GM21367 (cell line): ENCODE data around the gene C17orf78.
"Not testable (repeated sequence)": the region's sequence is repeated elsewhere in the genome, so short reads cannot be mapped to it uniquely, and the experiment has no call there.

Source experiments
- ATAC-seq: cut with Tn5 transposase; IDR thresholded peaks from one replicate; pipeline ENCODE4 v1.9.1; 2021; ENCODE audit not compliant: unreplicated experiment

The C17orf78 gene

DNA sequence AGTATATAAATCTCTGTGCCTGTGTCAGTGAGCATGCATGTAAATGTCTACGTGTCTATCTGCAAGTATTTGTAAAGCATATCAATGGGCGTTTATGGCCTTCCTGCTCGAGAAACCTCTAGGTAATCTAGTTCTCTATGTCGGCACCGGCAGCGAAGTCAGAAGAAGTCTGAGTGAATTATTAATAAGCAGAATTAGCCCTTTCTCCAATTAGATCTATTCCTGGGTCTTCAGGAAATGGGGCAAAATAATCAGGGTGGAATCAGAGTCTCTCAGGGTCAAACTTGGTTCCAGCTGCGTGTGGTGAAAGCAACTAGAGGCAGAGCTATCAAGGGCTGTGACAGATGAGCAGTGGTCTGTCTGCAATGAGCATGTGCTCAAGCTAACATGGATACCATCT is at the start of gene C17orf78:
TSS of gene C17orf78 (plus strand) at position 280 of the 400 bp plus-strand sequence. CDS start at position 388, 108 bp downstream.
- ATAC-seq = no peak

DNA sequence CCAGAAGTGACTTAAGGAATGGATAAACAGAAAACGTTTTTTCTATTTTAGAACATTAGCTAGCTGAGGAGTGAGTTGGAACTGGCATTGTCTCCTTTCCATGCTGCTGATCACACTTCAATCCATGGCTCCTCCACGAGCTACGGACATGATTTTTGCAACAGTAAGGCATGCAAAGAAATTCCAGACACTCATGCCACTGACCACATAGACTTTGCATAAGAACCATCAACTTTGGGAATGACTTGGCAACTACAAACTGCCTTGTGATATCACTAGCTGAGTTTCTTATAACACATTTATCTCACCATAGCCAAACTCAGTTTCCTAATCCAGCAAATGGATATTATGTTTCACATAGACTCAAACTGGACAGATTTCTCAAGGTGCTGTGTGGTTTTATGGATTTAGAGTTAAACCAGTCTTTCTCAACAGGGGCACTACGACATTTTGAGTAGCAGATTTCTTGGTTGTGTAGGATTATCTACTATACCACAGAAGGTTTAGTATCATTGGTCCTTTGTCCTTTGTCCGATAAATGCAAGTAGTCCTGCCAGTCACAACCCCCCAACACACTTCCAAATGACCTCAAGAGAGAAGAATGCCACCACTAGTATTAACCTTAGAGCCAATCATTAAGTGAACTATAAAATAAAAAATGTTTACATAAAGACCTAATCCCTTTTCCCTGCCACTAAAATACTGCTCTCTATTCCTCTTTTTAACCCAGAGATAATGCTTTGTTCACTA is 48.3 kb upstream of the C17orf78 start:
- ATAC-seq = no peak

GRCh38 chr17:37338847-37339246 is 36.9 kb upstream of the C17orf78 start:
- no peak for ATAC-seq

- ATAC-seq = no peak
These were observed 36.5 kb upstream of the C17orf78 start for GRCh38 chr17:37339321-37339720.

DNA sequence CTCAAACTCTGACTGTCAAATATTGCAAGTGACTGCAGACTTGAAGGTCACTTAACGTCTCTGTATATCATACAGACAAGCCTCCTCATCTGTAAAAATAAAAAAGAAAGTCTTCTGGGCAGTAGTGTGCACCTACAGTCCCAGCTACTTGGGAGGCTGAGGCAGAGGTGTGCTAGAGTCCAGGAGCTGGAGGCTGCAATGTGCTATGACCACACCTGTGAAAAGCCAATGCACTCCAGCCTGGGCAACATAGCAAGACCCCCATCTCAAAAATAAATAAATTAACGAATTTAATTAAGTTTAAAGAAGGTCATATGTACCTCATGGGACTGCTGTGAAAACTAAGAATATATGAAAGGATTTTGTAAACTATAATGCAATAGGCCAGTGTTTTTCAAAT is 35.0 kb upstream of the C17orf78 start:
- no peak for ATAC-seq

DNA sequence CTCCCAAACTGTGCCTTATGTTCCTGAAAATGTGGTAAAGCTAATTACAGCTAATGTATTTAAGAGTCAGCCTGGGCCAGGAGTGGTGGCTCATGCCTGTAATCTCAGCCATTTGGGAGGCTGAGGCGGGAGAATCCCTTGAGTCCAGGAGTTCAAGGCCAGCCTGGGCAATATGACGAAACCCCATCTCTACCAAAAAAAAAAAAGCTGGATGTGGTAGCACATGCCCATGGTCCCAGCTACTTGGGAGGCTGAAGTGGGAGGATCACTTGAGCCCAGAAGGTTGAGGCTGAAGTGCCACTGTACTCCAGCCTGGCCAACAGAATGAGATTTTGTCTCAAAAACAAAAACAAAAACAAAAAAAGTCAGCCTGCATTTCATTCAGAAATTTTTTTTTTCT is 33.2 kb upstream of the C17orf78 start:
- ATAC-seq = no peak

DNA sequence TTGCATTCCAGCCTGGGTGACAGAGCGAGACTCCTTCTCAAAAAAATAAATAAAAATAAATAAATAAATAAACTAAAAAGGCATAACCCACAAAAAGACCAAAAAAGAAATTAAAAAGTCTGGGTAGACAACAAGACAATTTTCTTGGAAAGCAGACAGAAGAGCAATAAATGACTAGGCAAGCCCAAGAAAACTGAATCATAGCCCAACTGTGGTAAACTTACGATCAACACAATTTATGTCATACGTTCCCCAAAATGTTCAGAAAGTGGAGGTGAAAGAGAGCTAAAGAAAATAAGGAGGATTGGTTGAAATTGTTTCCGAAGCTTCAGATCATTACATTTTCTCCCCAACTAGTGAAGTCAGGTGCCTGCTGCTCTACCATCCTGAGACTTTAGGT is 31.3 kb upstream of the C17orf78 start:
- ATAC-seq = no peak

GRCh38 chr17:37346863-37347402 is 28.9 kb upstream of the C17orf78 start:
- not testable (repeated sequence) for ATAC-seq

GRCh38 chr17:37356796-37357569 is 18.8 kb upstream of the C17orf78 start:
- ATAC-seq = not testable (repeated sequence)

DNA sequence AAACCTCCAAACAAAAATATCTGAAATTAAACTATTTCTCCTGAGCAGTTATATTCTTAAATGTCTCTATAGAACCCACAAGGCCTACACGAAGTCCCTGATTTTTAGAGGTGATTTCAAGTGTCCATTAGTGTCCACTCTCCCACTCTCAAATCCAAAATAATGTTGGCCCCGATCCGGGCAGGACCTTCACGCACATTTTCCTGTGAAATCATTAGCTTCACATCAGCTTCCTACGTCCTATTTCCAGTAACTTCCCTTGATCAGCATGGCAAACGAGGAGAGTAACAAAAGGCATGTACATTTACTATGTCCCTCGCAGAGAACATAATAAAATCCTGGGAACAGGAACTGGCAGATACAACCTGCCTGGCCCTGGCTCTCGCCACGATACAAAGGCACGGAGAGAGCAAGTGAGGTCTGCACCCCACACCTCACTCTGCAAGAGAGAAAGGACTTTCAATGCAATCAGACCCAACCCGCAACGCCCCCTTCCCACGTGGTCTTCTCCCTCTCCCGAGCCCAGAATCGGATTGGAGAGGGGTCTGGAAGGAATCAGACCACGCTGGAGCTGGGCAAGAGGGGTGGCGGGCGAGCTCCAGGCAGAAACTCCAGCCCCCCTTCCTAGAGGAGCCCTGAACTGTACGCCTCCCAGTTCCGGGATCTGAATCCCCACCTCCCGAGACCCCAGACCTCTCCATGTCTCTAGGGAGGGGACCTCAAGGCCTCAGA is 17.5 kb upstream of the C17orf78 start:
- ATAC-seq = peak; percentile 15

DNA sequence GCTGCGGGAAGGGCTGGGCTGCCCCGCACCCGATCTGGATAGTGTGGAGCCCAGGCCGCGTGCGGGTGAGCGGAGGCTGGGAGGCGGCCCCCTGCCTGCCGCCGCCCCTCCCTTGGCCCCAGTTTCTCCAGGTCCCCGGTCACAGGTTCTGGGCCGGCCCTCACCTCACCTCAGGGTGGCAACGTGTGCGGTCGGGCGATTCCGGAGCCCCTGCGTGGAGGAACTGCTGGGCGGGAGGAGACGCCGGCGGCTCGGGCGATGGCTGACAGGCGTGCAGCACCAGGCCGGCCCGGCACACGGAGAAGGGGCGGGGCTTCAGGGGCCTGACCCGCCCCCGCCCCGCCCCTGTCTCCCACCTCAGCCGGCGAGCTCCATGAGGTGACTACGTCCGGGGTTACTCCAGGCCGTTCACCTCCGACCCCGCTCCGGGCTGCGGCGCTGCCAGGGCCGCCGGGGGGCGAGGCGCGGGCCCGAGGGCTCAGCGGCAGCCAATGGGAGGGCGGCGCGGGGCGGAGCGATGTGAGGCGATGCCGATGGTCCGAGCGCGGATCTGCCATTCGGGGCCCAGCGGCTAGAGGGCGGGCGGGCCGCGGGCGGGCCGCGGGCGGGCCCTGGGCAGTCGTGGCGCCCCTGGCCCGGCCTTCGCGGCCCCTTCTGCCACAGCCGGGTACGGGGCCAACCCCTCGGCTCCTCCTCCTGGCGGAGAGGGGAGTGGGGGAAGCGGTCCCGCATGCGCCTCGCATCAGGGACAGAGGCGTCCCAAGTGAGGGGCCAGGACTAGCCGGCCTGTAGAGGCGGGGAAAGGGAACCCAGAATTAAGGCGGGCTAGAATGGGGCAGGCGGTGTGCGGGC is 16.7 kb upstream of the C17orf78 start:
- peak; percentile 80 for ATAC-seq

GRCh38 chr17:37359682-37360188 is 16.1 kb upstream of the C17orf78 start:
- ATAC-seq = no peak

GRCh38 chr17:37360632-37361031 is 15.2 kb upstream of the C17orf78 start:
- no peak for ATAC-seq

DNA sequence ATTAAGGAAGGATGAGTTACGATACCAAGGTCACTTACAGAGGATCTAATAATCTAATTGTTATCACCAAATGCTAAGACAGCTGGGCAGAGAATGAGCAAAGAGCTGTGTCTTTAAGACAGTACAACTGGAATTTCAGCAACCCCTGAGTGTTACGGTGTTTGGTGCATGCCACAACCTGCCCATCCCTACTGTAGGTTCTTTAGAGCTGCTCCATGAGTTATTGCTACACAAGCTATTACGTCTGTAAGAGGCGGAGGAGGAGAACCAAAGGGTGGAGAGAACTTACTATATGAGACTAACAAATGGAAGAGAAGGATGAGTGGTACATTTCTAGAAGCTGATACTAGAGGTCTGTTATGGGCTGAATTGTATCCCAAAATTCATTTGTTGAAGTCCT is 14.2 kb upstream of the C17orf78 start:
- no peak for ATAC-seq

DNA sequence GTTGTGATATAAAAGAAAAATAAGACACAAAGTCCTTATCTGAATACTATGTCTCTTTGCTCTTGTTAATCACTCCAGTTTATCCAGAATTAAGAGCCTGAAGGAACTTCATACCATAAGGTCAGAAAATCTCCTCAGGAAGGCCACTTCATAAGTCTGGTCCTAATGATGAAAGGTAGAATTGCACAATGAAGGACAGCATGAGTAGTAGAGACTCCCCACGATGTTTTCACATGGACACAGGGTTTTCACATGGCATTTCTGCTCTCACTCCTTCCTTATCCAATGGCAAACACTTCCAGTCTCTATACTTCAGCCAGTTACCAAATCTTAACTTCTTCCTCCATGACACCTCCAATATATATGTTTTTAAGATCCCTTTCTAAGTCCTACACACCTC is 10.2 kb upstream of the C17orf78 start:
- ATAC-seq = no peak

DNA sequence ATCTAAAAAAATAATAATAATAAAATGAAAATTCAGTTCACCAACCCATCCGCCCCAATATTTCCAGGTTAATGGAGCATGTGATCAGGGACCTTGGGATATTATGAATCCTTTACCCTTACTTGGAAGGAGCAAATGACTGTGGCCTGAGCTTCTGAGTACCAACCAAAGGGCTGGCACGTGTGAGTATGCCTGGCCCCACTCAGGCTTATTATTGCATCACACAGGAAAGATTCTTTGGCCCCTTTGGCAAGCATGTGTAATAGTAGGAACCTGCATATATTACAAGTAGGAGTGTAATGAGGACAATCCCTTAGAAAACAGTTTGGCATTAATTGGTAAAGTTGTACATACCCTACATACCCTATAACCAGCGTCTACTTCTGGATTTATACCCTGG is 7.2 kb upstream of the C17orf78 start:
- ATAC-seq = no peak

DNA sequence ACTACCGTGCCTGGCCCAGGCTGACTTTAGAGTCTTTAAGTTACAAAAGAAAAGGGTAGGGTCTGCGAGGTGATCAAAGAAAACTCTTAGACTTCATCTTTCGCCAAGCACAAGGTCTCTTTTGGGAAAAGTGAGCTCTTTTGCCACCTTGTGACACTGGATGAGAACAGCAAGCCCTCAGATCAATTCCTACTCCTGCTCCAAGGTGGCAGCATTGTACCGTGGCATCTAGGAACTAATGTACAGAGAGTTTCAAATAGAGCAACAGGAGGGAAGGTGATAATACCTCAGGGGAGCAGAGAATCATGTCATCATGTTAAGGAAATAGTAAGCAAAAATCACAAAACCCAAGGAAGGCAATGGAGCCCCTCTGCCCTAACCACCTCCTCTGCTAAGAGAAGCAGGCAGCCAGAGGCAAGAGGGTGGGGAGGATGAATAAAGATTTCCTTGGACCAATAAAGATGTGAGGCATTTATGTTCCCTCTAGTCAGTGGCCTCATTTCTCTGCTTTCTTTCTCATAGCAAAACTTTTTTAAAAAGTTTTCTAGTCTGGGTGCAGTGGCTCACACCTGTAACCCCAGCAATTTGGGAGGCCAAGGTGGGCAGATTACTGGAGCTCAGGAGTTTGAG is 2.1 kb upstream of the C17orf78 start:
- no peak for ATAC-seq

DNA sequence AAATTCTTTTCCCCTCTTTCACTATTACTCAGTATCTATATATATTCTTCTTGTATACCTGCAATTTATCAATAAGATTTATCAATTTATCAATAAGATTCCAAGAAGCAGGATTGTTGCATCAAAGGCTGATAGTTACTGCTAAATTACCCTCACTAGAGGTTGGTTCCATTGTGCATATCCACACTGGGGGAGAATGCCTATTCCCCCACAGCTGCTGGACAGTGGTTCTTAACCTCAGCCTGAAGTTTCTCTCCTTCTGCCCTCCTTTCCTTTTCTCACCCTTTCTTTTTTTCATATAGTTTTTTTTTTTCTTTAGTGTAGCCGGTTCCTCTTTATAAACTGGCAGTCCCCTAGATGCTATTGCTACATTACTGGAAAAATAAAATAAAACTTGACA is 6.3 kb downstream of the C17orf78 start:
- no peak for ATAC-seq

DNA sequence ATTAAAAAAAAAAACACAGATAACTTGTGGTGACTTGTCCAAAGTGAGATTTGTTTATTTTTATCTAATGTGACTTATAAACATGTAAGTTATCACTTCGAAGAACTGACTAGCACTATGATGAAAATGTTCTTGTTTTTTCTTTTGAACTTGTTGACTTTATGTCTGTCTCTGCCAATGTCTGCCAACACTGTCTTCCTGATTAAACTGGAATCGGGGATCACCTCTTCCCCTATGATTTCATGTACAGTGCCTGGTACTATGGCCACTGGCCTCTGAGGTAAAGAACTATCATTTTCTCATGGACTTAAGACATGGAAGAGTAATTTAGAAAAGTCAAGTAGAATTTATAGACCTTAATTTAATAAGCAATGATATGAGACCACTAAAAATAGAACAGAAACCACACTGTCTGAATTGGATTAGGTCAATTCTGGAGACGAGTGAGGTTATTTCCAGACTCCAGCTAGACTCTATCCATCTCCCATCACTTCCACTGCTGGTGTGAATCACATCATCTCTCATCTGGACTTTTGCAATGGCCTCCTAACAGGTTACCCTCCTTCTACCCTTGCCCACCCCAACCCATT is 8.9 kb downstream of the C17orf78 start:
- ATAC-seq = no peak
